Activated CD8-positive, alpha-beta T cell treated with anti-CD3 and anti-CD28 coated beads for 36 hours (primary cell): ENCODE measurements around the gene C3orf49. TPM values are rescaled to one million over a fixed set of nuclear protein-coding genes. Genes with fewer than 3 reads are reported as not detected.

ENCODE experiments used
- ATAC-seq: fragments of 200-7000 bp; cut with Tn5 transposase; one replicate; pipeline ENCODE4 v1.10.0; 2021; ENCODE audit warnings: mild to moderate bottlenecking, moderate library complexity
- CTCF ChIA-PET: fragments of 350-600 bp; sonication (Branson Sonifier 250); formaldehyde crosslinking; loops from one replicate; lab custom pipeline; 2021; ENCODE audit warnings: antibody characterized with exemption; lab: Charles Lee
- POLR2A ChIA-PET: fragments of 350-600 bp; sonication (Branson Sonifier 250); formaldehyde crosslinking; loops from one replicate; lab custom pipeline; 2021; ENCODE audit warnings: antibody characterized with exemption; lab: Charles Lee
- DNase-seq: peaks from one replicate; pipeline ENCODE4 v3.0.0-alpha.2; 2020
- H3K27ac Mint-ChIP-seq: one replicate; pipeline ENCODE4 v1.8.0; 2021; ENCODE audit warnings: mild to moderate bottlenecking, mixed read lengths
- H3K27me3 Mint-ChIP-seq: one replicate; pipeline ENCODE4 v1.8.0; 2021; ENCODE audit warnings: mixed read lengths
- H3K36me3 Mint-ChIP-seq: one replicate; pipeline ENCODE4 v1.8.0; 2021; ENCODE audit warnings: low read depth, mixed read lengths
- H3K4me1 Mint-ChIP-seq: one replicate; pipeline ENCODE4 v1.8.0; 2021; ENCODE audit warnings: low read depth, mixed read lengths
- H3K4me3 Mint-ChIP-seq: one replicate; pipeline ENCODE4 v1.8.0; 2021; ENCODE audit warnings: mild to moderate bottlenecking, moderate library complexity, mixed read lengths
- H3K9me3 Mint-ChIP-seq: one replicate; pipeline ENCODE4 v1.8.0; 2021; ENCODE audit warnings: mixed read lengths
- intact Hi-C: fragments of 100-400 bp; cut with micrococcal nuclease; formaldehyde crosslinking; loops from one replicate; pipeline ENCODE4 v1.10.0; 2022
- total RNA-seq, 2 experiments: library from RNA; stranded (reverse); gene quantifications; one replicate each; pipeline ENCODE4 v1.2.3, GENCODE V29; 2021
- TF ChIP-seq, protein P1 (sequence below): fragments of 200-600 bp; IDR thresholded peaks from one replicate; pipeline ENCODE4 v1.8.0; 2022; ENCODE audit warnings: antibody characterized with exemption, mild to moderate bottlenecking

Gene C3orf49
- total RNA-seq, 2 experiments from 2014 or later, result not detected

DNA sequence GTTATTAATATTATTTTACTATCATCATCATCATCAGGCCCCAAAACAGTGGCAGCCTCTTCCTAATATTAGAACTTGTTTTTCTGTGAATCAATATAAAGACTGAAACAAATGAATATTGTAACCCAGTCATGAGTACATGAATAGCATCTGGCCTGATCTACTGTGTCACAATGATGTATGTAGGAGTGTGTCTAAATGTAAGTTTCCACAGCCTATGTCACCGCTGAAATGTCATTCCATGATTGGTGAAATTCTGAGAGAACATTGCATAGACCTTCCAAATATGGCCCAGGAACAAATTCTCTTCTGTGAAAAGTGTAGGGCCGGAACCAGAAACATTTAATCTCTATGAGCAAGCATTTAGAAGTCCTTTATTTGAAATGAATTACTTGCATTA is 20.6 kb upstream of the C3orf49 start:
- CTCF ChIA-PET, result no interaction called here
- intact Hi-C loops, result no loop called here
- Mint-ChIP-seq H3K9me3 (no peaks in the 10 kb centered on the region), H3K27ac (no peak overlapping the region), H3K36me3 (no peaks in the 10 kb centered on the region), H3K27me3 (no peaks in the 10 kb centered on the region), H3K4me1 (no peaks in the 10 kb centered on the region), H3K4me3 (no peak overlapping the region)
- DNase-seq, result no peak
- no peak for ATAC-seq
- TF ChIP-seq, protein P1, sequence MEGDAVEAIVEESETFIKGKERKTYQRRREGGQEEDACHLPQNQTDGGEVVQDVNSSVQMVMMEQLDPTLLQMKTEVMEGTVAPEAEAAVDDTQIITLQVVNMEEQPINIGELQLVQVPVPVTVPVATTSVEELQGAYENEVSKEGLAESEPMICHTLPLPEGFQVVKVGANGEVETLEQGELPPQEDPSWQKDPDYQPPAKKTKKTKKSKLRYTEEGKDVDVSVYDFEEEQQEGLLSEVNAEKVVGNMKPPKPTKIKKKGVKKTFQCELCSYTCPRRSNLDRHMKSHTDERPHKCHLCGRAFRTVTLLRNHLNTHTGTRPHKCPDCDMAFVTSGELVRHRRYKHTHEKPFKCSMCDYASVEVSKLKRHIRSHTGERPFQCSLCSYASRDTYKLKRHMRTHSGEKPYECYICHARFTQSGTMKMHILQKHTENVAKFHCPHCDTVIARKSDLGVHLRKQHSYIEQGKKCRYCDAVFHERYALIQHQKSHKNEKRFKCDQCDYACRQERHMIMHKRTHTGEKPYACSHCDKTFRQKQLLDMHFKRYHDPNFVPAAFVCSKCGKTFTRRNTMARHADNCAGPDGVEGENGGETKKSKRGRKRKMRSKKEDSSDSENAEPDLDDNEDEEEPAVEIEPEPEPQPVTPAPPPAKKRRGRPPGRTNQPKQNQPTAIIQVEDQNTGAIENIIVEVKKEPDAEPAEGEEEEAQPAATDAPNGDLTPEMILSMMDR, result no peak
- POLR2A ChIA-PET, result no interaction called here

DNA sequence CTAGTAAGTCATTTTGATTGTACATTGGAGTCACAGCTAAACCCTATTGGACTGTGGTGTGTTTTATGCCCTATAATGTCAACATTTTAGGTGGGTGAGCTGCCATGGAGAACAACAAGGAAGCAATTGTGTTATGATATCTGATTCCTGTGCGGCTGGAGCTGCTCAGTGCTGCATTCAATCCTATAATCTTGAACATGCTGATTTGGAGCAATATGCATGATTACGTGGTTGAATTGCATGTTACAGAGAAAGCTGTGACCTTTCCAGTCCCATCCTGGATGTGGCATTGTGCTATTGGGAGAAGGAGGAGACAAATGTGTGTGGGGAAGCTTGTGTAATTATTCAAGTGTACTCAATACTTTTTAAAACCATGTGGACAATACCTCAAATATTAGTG is 20.1 kb upstream of the C3orf49 start:
- no peaks in the 10 kb centered on the region for H3K9me3 Mint-ChIP-seq
- H3K4me1 Mint-ChIP-seq, result no peaks in the 10 kb centered on the region
- DNase-seq (no peak), ATAC-seq (no peak)
- no peaks in the 10 kb centered on the region for H3K36me3 Mint-ChIP-seq
- TF ChIP-seq, protein P1, result no peak
- CTCF ChIA-PET, result no interaction called here
- intact Hi-C loops, result no loop called here
- POLR2A ChIA-PET, result no interaction called here
- H3K27me3 Mint-ChIP-seq, result no peaks in the 10 kb centered on the region
- no peak overlapping the region for H3K4me3 Mint-ChIP-seq
- no peak overlapping the region for H3K27ac Mint-ChIP-seq

DNA sequence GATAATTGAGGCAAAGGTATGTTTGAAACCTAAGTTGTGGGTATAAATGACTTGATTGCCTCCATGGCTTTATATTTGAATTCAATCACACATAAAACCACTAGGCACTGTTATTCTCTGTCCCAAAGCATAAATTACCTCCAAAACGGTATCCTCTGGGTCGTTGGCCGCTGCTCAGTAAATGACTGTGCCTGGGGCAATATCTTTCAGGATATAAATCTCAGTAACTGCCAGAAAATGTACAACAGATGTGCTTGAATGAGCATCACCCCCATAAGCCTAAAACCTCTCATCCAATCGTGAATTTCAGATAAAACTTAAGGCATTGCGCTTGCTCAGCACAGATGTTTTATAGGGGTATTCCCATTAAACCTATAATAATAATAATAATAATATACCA is 19.0 kb upstream of the C3orf49 start:
- H3K36me3 Mint-ChIP-seq, result no peaks in the 10 kb centered on the region
- H3K4me1 Mint-ChIP-seq, result no peaks in the 10 kb centered on the region
- ATAC-seq (no peak), DNase-seq (no peak)
- ChIA-PET POLR2A (no interaction called here), CTCF (no interaction called here)
- H3K27me3 Mint-ChIP-seq, result no peaks in the 10 kb centered on the region
- TF ChIP-seq, protein P1, result no peak
- H3K4me3 Mint-ChIP-seq, result no peak overlapping the region
- no peaks in the 10 kb centered on the region for H3K9me3 Mint-ChIP-seq
- H3K27ac Mint-ChIP-seq, result no peak overlapping the region
- intact Hi-C loops, result no loop called here

DNA sequence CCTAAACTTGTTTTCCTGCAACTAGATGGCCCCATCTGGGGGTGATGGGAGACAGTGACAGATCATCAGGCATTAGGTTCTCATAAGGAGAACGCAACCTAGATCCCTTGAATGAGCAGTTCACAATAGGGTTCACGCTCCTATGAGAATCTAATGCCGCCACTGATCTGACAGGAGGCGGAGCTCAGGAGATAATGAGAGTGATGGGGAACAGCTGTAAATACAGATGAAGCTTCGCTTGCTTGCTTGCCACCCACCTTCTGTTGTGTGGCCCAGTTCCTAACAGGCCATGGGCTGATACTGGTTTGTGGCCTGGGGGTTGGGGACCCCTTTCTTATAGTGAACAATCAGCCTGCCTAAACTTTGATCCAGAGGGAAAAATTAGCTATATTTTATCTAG is 15.2 kb upstream of the C3orf49 start:
- Mint-ChIP-seq H3K36me3 (no peaks in the 10 kb centered on the region), H3K4me3 (no peak overlapping the region), H3K27me3 (no peaks in the 10 kb centered on the region), H3K27ac (no peak overlapping the region), H3K9me3 (no peaks in the 10 kb centered on the region), H3K4me1 (no peaks in the 10 kb centered on the region)
- CTCF ChIA-PET, result no interaction called here
- POLR2A ChIA-PET, result no interaction called here
- TF ChIP-seq, protein P1, result no peak
- DNase-seq (no peak), ATAC-seq (no peak)
- intact Hi-C loops, result no loop called here

DNA sequence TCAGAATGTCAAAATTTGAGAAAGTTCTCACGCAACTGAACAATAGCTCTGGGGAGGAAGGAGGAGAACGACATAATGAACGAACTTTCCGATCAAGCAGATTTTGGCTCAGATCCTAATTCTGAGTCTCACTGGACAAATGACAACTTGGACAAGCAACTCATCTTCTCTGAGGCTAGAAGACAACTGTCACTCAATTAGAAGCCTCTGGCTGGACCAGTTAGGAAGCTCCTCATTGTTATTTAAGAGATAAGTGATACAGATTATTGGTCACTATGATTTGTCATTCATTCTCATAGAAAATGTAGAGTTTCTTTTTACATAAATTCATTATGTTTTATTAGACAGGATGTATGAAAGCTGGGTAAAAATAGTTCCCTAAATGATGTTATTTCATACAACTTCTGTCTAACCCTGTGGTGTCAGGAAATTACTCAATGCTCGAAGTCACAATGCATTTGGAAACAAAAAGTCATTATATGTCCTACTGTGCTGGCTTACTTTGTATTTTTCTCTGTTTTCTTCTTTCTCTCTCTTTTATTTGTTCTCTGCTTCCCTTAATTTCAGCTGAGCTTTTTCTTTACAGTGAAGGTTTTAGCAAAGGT is 11.0 kb upstream of the C3orf49 start:
- H3K4me3 Mint-ChIP-seq, result no peak overlapping the region
- TF ChIP-seq, protein P1, result no peak
- ATAC-seq (no peak), DNase-seq (no peak)
- ChIA-PET CTCF (no interaction called here), POLR2A (no interaction called here)
- no peaks in the 10 kb centered on the region for H3K27me3 Mint-ChIP-seq
- H3K9me3 Mint-ChIP-seq, result no peaks in the 10 kb centered on the region
- intact Hi-C loops, result no loop called here
- no peaks in the 10 kb centered on the region for H3K4me1 Mint-ChIP-seq
- no peaks in the 10 kb centered on the region for H3K36me3 Mint-ChIP-seq
- no peak overlapping the region for H3K27ac Mint-ChIP-seq
